Kasumi-1 (cell line): Measurements from ENCODE around the gene KLHL29.
"Not testable (repeated sequence)": the region's sequence is repeated elsewhere in the genome, so short reads cannot be mapped to it uniquely, and the experiment has no call there.

ENCODE experiments used
- DNase-seq, 2 experiments: peaks; one replicate each; lab custom pipeline; 2025; lab: John Stamatoyannopoulos, UW

KLHL29 gene

DNA sequence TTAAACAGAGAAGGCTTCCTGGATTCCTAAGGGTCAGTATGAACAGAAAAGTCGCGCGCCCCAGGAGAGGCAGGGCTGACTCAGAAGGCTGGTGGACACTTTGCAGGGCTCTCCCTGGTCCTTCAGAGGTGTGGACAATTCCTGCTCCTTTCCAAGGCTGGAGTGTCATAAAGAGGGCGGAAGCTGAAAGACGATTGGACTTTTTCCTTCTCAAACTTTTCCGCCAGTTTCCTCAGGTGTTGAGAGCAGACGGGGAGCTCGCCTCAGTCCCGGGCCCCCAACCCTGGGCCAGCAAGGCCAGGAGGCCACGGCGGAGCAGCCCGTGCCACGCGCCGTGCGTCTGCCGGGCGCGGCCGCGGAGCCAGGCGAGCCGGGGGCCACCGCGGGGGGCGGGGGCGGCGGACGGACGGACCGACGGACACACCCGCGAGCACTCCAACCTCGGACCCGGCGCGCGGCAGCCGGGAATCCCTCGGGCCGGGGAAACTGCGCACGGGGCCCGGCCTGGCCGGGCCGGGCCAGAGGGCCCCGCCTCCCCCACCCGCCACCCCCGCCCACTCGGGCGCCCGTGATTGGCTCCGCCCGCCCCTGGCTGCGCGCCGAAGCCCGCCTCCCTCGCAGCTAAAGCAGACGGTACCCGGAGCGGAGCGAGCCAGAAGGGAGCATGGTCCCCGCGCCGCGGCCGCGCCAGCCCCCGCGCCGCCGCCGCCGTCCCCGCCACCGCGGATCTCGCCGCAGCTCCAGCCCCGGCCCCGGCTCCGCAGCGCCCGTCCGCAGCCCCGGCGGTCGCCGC lies at the start of gene KLHL29:
TSS of gene KLHL29 (plus strand) at position 629 of the 793 bp plus-strand sequence. CDS start 177,018 bp downstream, outside the sequence.
- no peak for DNase-seq

DNA sequence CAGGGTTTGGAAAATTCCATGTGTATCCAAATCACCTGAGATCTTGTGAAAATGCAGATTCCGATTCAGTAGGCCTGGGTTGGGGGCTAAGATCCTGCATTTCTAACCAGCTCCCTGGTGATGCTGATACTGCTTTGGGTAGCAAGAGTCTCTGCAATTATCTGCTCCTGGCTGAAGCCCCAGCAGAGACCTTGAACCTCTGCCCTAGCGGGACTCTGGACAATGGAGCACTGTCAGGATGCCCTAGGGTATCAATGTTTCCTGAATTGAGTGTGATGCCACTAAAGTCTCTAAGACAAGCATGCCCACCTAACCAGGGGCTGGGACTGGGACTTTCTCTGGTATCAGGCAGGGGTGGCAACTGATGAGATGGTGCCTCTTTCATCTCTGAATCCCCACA lies 49.4 kb upstream of the KLHL29 start:
- no peak for DNase-seq

DNA sequence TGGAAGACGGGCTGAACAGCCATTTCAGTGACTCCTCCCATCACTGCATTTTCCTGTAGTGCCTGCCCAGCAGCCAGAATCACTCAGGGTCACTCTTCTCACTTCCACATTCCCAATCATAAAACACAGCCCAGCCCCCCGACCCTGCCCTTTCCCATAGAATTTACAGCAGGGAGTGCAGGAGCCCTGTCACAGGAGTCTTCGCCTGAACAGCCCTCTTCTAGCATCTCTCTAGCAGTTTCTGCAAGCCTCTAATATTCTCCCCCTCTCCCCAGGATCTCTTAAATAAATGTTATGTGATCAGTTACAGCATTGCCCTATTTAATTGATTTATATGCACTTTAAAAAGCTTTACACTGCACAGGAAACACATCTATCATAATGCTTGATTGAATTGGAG lies 42.9 kb upstream of the KLHL29 start:
- DNase-seq = no peak

DNA sequence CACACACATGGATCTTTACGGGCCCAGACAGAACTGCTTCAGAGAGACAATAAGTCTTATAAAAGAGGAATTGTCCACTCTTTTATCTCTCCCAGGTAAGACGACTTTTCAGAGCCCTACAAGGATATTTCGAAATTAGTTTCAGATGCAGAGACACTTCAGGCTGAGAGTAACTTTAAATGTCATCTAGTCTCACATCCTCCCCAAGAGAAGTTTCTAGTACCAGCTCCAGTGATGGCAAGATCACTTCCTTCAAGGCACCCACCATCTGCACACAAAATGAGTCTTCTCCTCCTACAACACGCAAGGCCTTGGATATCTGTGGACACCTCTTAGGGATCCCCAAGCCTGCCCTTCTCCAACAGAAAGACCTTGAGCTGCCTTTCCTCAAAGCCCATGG lies 39.0 kb upstream of the KLHL29 start:
- DNase-seq = no peak

DNA sequence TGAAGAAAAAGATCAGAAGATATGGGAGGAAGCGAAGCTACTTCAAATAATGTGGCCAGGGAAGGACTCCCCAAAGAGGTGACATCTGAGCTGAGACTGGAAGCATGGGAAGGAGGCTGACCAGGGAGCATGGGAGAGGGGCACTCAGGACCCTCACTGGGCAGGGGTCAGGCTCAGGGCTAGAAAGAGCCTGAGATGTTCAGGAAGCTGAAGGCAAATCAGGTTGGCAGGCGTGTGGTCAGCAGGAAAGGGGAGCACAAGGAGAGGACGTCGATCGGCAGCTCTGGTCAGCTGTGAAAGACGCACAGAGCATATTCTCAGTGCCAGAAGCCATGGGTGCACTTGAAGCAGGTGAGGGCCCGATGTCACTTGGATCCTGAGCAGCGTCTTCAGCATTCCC lies 38.2 kb upstream of the KLHL29 start:
- DNase-seq = no peak

DNA sequence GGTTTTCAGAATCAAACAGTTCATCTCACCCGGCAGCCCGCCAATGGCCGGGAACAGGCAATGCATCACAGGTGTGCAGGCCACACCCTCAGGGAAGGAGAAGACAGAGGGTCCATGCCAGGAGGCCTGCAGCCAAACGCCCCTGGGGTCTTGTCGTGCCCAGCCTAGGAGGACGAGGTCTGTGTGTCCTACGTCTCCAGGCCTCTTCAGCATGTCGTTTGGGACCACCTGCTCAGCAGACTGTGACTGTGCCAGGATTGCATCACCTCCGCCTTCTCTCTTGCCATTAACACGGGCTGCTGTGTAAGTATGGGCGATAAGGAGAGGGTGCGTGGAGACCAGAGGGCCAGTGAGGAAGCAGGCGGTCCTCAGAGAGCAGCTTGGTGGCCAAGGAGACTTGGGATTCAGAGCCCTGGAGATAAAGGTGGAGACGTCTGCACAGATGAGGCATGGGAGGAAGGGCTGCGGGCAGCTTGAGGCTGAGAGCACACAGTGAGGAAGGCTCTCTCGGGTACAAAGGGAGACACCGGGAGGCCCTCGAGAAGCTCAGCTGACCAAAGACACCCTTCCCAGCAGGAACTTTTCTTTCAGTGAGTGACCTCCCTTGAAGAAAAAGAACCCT lies 37.4 kb upstream of the KLHL29 start:
- no peak for DNase-seq

DNA sequence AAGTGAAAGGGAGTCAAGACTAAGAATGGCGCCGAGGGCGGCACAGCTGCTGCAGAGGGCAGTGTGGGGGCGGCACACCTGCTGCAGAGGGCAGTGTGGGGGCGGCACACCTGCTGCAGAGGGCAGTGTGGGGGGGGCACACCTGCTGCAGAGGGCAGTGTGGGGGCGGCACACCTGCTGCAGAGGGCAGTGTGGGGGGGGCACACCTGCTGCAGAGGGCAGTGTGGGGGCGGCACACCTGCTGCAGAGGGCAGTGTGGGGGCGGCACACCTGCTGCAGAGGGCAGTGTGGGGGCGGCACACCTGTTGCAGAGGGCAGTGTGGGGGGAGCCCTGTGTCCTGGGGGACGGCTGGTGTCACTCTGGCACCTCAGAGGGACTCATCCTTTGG lies 36.9 kb upstream of the KLHL29 start:
- not testable (repeated sequence) for DNase-seq

DNA sequence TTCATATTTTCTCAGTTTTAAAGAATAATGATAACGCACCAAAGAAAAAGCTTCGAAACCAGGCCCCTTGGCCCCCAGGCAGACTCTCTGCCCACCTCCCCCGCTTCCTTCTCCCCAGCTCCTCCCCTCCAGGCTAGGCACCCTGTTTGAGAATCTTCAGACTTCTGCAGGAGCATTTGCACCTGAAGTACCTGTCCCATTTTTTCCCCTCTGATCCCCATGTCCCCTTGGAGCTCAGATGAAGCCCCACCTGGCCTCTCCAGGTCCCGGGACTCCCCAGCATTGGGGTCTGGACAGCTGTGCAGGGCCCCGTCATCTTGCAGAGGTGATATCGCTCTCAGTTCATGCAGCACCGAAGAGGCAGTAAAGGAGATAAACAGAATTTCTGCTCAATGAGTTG lies 35.5 kb upstream of the KLHL29 start:
- DNase-seq = no peak

DNA sequence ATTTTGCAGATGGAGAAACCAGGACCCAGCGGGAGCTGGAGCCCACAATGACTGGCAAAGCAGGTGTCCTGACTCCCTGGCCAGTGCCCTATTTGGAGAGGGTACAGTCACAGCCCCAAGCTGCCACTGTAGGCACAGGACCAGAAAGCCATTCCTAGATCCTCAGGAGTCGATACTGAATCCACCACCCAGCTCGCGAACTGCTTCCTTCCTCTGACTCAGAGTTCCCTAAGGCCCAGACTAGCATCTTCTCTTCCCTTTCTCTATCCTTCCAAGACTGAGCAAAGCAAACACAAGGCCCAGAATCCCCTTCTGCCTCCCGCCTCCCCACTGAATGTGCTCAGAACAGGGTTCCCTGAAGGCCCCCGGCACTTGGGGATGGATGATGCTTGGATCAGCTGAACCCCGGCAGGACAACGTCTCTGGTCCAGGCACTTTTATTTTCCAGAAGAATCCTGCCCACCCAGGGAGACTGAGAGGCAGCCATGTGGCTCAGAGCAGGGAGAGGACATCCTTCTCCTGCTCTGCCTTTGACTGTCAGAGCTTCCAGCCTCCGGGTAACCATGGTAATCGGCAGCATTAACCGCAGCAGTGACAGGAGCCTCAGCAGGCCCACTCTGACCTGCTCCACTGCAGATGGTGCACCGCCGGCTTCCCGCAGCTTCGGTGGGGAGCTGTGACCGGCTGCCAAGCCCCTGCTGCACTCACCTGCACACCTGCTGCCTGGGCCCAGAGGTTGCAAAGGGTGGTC lies 34.8 kb upstream of the KLHL29 start:
- no peak for DNase-seq

DNA sequence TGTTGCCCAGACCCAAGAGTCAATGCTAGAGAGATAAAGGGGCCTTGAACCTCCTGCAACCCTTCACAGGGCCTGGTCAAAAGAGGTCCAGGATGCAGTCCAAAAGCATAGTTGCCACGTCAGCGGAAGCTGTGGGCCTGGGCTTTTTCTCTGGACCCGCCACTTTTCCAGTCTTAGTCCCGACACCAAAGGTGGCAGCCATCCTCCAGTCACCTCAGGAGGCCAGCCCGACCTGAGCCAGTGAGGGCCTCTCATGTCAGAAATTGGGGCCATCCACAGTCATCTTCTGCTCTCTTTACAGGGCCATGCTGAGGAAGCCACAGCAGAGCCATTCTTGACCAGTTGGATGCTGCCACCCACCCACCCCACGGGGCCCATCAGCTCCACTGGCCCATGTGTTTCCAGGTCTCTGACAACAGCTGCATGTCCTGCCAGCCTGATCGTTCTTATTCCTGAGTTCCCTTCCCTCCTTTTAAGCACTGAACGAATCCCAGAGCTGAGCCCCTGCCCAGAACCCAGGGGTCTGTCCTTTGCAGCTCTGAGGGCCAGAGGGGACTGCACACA lies 34.1 kb upstream of the KLHL29 start:
- no peak for DNase-seq

DNA sequence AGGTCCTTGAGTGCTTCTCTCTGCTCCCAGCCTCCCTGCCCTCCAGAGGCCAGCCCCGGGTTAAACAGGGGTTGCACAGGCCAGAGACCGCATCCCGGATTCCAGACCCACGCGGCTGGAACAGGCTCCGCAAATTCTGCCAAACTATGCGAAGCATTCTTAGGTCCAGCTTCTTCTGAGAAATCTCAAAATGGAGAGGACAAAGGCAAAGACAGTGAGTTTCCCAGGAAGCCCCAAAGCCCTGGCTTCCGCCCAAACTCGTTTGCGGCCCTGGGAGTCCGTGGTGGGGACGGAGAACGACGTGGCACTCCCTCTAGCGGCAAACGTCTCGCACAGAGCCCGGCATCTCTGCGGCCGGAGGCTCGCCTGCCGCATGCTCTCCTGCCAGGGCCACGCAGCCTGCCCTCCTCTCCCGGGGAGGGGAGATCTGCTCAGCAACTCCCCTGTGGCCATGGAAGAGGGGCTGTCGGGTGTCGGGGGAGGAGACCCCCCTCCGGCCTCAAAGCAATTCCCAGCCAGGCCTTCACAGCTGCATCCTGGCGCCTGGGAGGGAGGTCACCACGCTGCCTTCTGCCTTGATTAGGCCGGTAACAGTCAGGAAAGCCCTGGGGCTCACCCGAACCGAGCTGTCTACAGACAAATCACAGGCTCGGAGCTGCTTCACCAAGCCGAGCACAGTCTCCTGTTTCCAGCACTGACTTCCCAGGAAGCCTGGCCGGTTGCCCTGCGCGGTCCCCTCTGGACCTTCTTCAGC lies 33.4 kb upstream of the KLHL29 start:
- peak; percentile 56 to 58 for DNase-seq

DNA sequence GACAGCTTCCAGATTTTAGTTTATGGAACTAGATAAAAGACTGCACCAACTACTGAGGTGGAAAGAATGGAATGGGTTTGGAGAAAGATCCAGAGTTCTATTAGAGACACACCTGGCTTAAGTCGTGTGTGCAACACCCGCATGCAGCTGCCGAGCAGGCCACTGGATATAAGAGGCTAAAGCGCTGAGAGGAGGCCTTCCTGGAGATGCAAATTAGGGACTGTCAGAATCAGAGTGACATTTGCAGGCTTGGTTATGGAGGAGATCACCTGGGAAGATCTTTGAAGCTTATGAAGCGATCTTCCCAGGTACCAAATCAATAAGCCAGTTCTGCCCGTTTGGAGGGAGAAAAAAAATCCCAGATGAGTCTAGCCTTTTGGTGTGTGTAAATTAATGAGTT lies 30.4 kb upstream of the KLHL29 start:
- no peak for DNase-seq

DNA sequence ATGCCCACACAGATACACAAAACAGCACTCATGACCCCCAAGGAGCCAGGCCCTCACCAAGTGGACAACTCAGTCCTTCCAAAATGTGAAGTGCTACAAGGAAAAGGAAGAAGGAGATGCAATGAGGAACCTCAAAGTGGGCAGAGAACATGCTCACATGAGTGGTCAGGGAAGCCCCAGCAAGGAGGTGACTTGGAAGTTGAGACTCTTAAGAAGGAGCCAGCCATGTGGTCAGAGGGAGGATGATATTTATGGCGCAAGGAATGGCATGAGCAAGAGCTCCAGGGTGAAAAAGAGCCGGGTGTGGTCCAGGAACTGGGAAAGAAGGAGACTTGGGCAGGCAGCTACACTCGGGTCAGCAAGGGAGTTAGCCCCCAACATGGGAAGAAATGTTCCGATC lies 30.0 kb upstream of the KLHL29 start:
- DNase-seq = no peak

DNA sequence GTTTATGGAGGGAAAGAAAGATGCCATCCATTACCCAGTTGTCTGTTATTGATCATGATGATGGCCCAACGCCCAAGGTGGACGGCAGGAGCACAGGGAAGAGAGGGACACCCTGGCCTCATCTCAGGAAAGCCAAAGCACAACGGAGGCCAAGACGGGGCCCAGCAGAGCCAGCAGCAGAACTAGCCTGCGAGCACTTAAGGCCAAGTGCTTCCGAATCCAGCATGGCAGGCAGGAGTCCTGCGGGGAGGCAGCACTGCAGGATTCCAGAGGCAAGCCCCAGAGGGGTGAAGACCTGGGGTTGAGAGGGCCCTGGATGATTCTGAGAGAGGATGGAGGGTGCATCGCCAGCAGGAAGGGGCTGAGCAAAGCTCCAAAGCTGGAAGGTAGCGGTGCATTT lies 28.3 kb upstream of the KLHL29 start:
- no peak for DNase-seq

DNA sequence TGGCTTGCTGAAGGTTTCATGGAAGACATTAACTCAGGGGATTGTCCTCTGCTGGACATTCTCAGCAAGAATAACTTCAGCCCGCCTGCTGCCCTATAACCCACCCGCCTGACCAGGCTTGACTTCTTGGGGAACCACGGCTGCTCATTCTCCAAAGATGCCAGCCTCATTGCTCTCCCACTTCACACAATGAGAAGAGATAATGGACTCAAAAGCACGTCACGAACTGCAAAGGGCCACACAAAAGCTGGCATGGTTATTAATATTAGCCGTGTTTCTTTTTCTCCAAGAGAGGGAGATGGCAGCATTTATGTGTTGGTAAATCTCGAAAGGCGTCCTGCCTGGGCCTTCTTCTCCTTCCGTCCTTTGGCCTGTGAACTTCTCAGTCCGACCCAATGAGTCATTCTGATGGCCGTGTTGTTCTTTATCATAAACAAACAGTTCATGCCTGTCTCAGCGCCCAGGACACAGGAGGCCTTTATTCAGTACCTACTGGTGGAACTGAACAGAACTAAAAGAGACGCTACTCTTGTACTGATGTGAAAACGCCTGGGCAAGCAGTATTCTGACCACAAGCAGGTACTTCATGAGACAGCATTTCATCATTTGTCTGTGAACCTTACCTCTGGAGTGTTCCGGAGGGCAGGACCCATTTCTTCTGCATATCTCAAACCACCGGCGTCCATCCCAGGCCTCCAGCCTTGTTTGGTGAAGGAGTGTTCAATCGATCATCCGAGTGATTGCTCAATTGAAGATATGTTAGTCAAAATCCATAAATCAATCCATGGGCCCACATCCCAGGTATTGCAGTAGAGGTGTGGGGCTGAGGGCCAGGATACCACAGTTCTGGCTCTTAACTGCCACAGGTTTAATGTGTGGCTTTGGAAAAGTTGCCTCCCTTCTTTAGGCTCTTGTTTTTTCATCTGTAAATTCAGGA lies 25.1 kb upstream of the KLHL29 start:
- no peak for DNase-seq

DNA sequence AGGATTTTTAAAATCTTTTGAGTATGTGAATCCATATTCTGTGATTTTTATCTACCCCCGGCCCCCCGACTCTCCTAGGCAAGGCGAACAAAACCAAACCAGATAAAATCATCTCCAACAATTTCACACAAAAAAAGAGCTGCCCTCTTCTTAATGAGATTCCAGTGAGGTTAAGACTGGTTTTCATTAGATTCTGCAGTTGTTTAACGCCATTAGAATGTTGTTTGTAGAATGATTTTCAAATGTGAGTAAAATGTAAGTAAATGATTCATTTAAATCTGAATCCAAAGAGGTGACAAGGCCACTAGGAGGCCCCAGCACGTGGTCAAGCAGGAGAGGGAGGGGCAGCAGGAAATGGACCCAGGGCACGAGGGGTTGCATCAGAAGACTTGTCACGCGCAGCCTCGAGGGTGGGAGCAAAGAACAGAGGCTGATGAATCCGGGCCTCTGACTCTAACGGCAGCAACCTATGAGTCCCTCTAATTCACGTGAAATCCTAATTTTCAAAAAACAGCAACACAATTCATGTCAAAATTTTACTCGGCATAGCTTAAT lies 24.3 kb upstream of the KLHL29 start:
- no peak for DNase-seq

DNA sequence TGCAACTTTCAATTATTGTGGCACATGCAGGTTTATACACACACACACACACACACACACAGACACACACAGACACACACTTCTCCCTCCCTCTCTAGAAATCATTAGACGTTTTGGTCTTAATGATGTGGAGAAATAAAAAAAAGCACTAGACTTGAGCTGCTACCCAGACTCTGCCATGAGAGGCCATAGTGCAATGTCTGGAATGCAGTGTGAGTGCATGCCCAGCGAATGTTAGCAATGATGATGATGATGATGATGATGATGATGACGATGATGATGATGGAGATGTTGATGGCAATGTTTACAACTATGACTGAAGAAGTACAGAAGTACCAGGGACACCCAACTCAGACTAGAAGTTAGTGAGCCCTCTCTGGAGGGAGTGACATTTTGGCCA lies 23.8 kb upstream of the KLHL29 start:
- DNase-seq = no peak

DNA sequence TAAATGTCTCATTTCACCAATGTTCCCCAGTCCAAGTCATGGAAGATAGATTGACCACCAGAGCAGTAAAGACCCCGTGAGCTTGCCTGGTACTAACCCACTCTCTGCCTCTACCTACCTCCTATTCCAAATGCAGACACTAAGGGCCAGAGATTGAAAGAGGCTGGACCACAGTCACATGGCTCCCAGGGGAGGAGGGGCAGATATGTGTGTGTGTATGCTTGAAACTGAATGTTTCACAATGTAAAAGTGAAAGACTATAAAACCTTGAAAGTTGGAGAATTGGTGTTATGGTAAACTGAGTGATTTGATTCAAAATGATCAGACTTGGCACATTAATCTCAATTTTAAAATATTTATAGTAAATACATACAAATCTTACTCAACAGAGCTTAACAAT lies 21.7 kb upstream of the KLHL29 start:
- no peak for DNase-seq

DNA sequence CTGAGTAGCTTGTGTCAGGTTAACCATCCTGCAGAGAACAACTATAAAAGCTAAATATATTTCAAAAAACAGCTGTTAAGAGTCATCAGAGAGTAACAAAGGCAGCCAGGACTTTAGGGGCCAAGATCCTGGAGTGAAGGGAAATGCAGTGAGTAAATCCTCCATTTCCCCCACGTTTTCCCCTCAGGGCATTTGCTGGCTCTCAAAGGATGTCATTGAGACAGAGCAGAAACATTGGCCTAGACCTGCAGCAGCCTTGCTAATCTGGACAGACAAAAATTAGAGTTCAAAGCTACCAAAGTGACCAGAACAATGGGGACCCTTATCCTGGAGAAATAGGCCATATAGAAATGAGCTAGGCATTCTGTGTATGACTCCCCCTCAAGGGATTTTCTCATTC lies 21.1 kb upstream of the KLHL29 start:
- no peak for DNase-seq

DNA sequence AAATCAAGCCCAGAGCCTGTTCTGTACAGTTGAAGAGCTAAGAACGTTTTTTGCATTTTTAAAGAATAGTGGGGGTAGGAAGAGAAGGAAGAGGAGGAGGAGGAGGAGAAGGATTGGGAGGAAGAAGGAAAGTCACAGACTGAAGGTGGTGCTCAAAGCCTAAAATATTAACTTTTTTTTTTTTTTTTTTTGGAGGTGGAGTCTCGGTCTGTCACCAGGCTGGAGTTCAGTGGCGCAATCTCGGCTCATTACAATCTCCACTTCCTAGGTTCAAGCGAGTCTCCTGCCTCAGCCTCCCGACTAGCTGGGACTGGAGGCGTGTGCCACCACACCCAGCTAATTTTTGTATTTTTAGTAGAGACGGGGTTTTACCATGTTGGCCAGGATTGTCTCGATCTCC lies 18.3 kb upstream of the KLHL29 start:
- no peak for DNase-seq

DNA sequence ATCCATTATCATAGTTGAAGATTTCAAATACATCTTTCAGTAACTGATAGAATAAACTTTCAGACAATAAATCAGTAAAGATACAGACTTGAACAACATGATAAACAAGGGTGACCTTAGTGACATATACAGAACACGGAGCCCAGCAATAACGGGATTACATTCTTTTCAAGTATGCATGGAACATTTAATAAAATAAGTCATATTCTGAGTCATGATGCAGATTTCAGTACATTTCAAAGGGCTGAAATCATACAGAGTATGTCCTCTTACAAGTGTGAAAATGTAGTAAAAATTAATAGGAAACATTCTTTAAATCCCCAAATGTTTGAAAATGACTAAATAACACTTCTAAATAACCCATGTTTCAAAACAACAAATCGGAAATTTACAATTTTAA lies 17.2 kb upstream of the KLHL29 start:
- no peak for DNase-seq
